CD4-positive, alpha-beta T cell treated with Interferon alpha-2 for 1 hour (primary cell): ENCODE measurements around the gene CCDC169.
"Not testable (repeated sequence)": the region's sequence is repeated elsewhere in the genome, so short reads cannot be mapped to it uniquely, and the experiment has no call there.

Experiments
- DNase-seq, 2 donors: peaks; one replicate each; pipeline ENCODE4 v3.0.0-alpha.2; 2020 to 2022

The CCDC169 gene

GRCh38 chr13:36313047-36313969 lies 15.7 kb upstream of the CCDC169 start:
- no peak for DNase-seq

GRCh38 chr13:36310417-36311108 lies 12.9 kb upstream of the CCDC169 start:
- no peak for DNase-seq

- DNase-seq = no peak
These were observed 4.7 kb upstream of the CCDC169 start for GRCh38 chr13:36302289-36302688.

- DNase-seq = not testable (repeated sequence)
These were observed 1.9 kb upstream of the CCDC169 start for GRCh38 chr13:36299469-36299868.

GRCh38 chr13:36298535-36299068 lies 988 bp upstream of the CCDC169 start:
- DNase-seq = no peak

GRCh38 chr13:36294096-36294495 lies 3.5 kb downstream of the CCDC169 start:
- DNase-seq = no peak

- no peak for DNase-seq
These were observed 4.1 kb downstream of the CCDC169 start for GRCh38 chr13:36293497-36293896.

GRCh38 chr13:36288794-36289391 lies 8.7 kb downstream of the CCDC169 start:
- no peak for DNase-seq

GRCh38 chr13:36286006-36286405 lies 11.6 kb downstream of the CCDC169 start:
- DNase-seq = no peak

GRCh38 chr13:36282821-36283432 lies 14.7 kb downstream of the CCDC169 start:
- peak in 1 of 2 donors; percentile 21 for DNase-seq

GRCh38 chr13:36275190-36276002 lies 22.2 kb downstream of the CCDC169 start:
- DNase-seq = peak in 1 of 2 donors; percentile 24

GRCh38 chr13:36273431-36273830 lies 24.2 kb downstream of the CCDC169 start:
- DNase-seq = no peak

GRCh38 chr13:36261976-36262375 lies 35.6 kb downstream of the CCDC169 start:
- DNase-seq = no peak

GRCh38 chr13:36261011-36261410 lies 36.6 kb downstream of the CCDC169 start:
- DNase-seq = no peak

- no peak for DNase-seq
These were observed 38.1 kb downstream of the CCDC169 start for GRCh38 chr13:36259361-36260137.

- no peak for DNase-seq
These were observed 38.8 kb downstream of the CCDC169 start for GRCh38 chr13:36258831-36259230.

GRCh38 chr13:36251526-36251925 lies 46.1 kb downstream of the CCDC169 start:
- no peak for DNase-seq

GRCh38 chr13:36251017-36251416 lies 46.6 kb downstream of the CCDC169 start:
- DNase-seq = no peak

- DNase-seq = no peak
These were observed 48.9 kb downstream of the CCDC169 start for GRCh38 chr13:36248700-36249099.

GRCh38 chr13:36244990-36245389 lies 52.6 kb downstream of the CCDC169 start:
- no peak for DNase-seq

GRCh38 chr13:36244073-36244472 lies 53.5 kb downstream of the CCDC169 start:
- no peak for DNase-seq
